HEK293 (cell line): ENCODE data around the gene NOL9.

Experiments used
- CTCF ChIA-PET: fragments of 350-600 bp; formaldehyde crosslinking; extraction: SDS; loops from one replicate; lab custom pipeline; 2021; ENCODE audit warnings: antibody characterized with exemption; lab: Yijun Ruan, JAX
- POLR2A ChIA-PET: fragments of 300-600 bp; formaldehyde crosslinking; extraction: SDS; loops from one replicate; lab custom pipeline; 2020; ENCODE audit warnings: antibody characterized with exemption, inconsistent platforms; lab: Yijun Ruan, JAX
- H3K27ac ChIP-seq: fragments of 200-500 bp; sonication (Bioruptor generic); 2 replicates; pipeline ENCODE4 v1.5.1; 2014; ENCODE audit warnings: low read depth, low read length, control low read depth, inconsistent platforms; ENCODE audit errors: extremely low read depth
- H3K36me3 ChIP-seq, 2 experiments: fragments of 200-500 bp in 1 of 2; sonication (Bioruptor generic) in 1 of 2; 1 replicate in 1 of 2; 2 replicates in 1 of 2; pipeline ENCODE4 v1.5.1; 2014 to 2017; ENCODE audit warnings: inconsistent platforms in 2 of 2, low read length in 2 of 2; ENCODE audit not compliant: control insufficient read depth in 2 of 2, insufficient read depth in 1 of 2
- H3K4me1 ChIP-seq: fragments of 200-500 bp; sonication (Bioruptor generic); 2 replicates; pipeline ENCODE4 v1.5.1; 2014; ENCODE audit warnings: mild to moderate bottlenecking, low read length, inconsistent platforms; ENCODE audit not compliant: control insufficient read depth, insufficient read depth
- H3K4me3 ChIP-seq: 2 replicates; pipeline ENCODE4 v1.5.1; 2011; ENCODE audit warnings: low read depth, mild to moderate bottlenecking, control low read depth, low read length, moderate library complexity
- H3K9me3 ChIP-seq: fragments of 200-500 bp; sonication (Bioruptor generic); 2 replicates; pipeline ENCODE4 v1.5.1; 2014; ENCODE audit warnings: low read depth, low read length, inconsistent platforms; ENCODE audit not compliant: control insufficient read depth, insufficient read depth
- INSM2 ChIP-seq: fragments of 450-650 bp; formaldehyde crosslinking; IDR thresholded peaks from 2 replicates; pipeline ENCODE4 v1.5.1; 2016; ENCODE audit warnings: missing biosample characterization, missing genetic modification characterization
- KLF16 ChIP-seq: fragments of 450-650 bp; formaldehyde crosslinking; IDR thresholded peaks from 2 replicates; pipeline ENCODE4 v1.5.1; 2017; ENCODE audit warnings: missing biosample characterization, missing genetic modification characterization
- MZF1 ChIP-seq: fragments of 450-650 bp; formaldehyde crosslinking; IDR thresholded peaks from 2 replicates; pipeline ENCODE4 v1.5.1; 2017; ENCODE audit warnings: missing biosample characterization, missing genetic modification characterization, borderline replicate concordance
- OSR2 ChIP-seq: fragments of 450-650 bp; formaldehyde crosslinking; IDR thresholded peaks from 2 replicates; pipeline ENCODE4 v1.5.1; 2016; ENCODE audit warnings: missing biosample characterization, missing genetic modification characterization
- SCRT1 ChIP-seq: fragments of 450-650 bp; formaldehyde crosslinking; IDR thresholded peaks from 2 replicates; pipeline ENCODE4 v1.5.1; 2016; ENCODE audit warnings: missing biosample characterization, missing genetic modification characterization, borderline replicate concordance
- SCRT2 ChIP-seq: fragments of 450-650 bp; formaldehyde crosslinking; IDR thresholded peaks from 2 replicates; pipeline ENCODE4 v1.5.1; 2016; ENCODE audit warnings: missing biosample characterization, missing genetic modification characterization
- TRIM28 ChIP-seq: IDR thresholded peaks from 2 replicates; pipeline ENCODE4 v1.6.1; 2011; ENCODE audit warnings: low read length, control low read depth, borderline replicate concordance
- WT1 ChIP-seq: fragments of 450-650 bp; formaldehyde crosslinking; IDR thresholded peaks from 2 replicates; pipeline ENCODE4 v1.5.1; 2016; ENCODE audit warnings: missing biosample characterization, missing genetic modification characterization
- ZBTB48 ChIP-seq: fragments of 450-650 bp; formaldehyde crosslinking; IDR thresholded peaks from 2 replicates; pipeline ENCODE4 v1.5.1; 2016; ENCODE audit warnings: missing biosample characterization, missing genetic modification characterization
- ZBTB8A ChIP-seq: fragments of 450-650 bp; formaldehyde crosslinking; IDR thresholded peaks from 2 replicates; pipeline ENCODE4 v1.5.1; 2016; ENCODE audit warnings: missing biosample characterization, missing genetic modification characterization
- ZEB2 ChIP-seq: fragments of 450-650 bp; formaldehyde crosslinking; IDR thresholded peaks from 2 replicates; pipeline ENCODE4 v1.5.1; 2016; ENCODE audit warnings: missing biosample characterization, missing genetic modification characterization
- ZFP69B ChIP-seq: fragments of 450-650 bp; formaldehyde crosslinking; IDR thresholded peaks from 2 replicates; pipeline ENCODE4 v1.5.1; 2016; ENCODE audit warnings: missing biosample characterization, missing genetic modification characterization
- ZNF266 ChIP-seq: fragments of 450-650 bp; formaldehyde crosslinking; IDR thresholded peaks from 2 replicates; pipeline ENCODE4 v1.5.1; 2016; ENCODE audit warnings: missing biosample characterization, missing genetic modification characterization, low read depth
- ZNF292 ChIP-seq: fragments of 450-650 bp; formaldehyde crosslinking; IDR thresholded peaks from 2 replicates; pipeline ENCODE4 v1.5.1; 2016; ENCODE audit warnings: low read depth, missing biosample characterization, missing genetic modification characterization, borderline replicate concordance
- ZNF335 ChIP-seq: fragments of 450-650 bp; formaldehyde crosslinking; conservative IDR thresholded peaks from 2 replicates; pipeline ENCODE4 v1.5.1; 2016; ENCODE audit warnings: missing biosample characterization, missing genetic modification characterization
- ZNF341 ChIP-seq: fragments of 450-650 bp; formaldehyde crosslinking; IDR thresholded peaks from 2 replicates; pipeline ENCODE4; 2016; ENCODE audit warnings: low read depth, missing biosample characterization, missing genetic modification characterization
- ZNF433 ChIP-seq: fragments of 450-650 bp; formaldehyde crosslinking; IDR thresholded peaks from 2 replicates; pipeline ENCODE4 v1.5.1; 2016; ENCODE audit warnings: missing biosample characterization, missing genetic modification characterization, low read depth
- ZNF488 ChIP-seq: fragments of 450-650 bp; formaldehyde crosslinking; IDR thresholded peaks from 2 replicates; pipeline ENCODE4 v1.5.1; 2016; ENCODE audit warnings: missing biosample characterization, missing genetic modification characterization
- ZNF558 ChIP-seq: fragments of 450-650 bp; formaldehyde crosslinking; IDR thresholded peaks from 2 replicates; pipeline ENCODE4 v1.5.1; 2016; ENCODE audit warnings: missing biosample characterization, missing genetic modification characterization
- ZNF560 ChIP-seq: fragments of 450-650 bp; formaldehyde crosslinking; IDR thresholded peaks from 2 replicates; pipeline ENCODE4 v1.5.1; 2017; ENCODE audit warnings: missing biosample characterization, missing genetic modification characterization, borderline replicate concordance
- ZNF791 ChIP-seq: fragments of 450-650 bp; formaldehyde crosslinking; IDR thresholded peaks from 2 replicates; pipeline ENCODE4 v1.5.1; 2016; ENCODE audit warnings: missing biosample characterization, missing genetic modification characterization
- ZSCAN30 ChIP-seq: fragments of 450-650 bp; IDR thresholded peaks from 2 replicates; pipeline ENCODE4 v1.5.1; 2018; ENCODE audit warnings: missing biosample characterization, mild to moderate bottlenecking, missing genetic modification characterization, moderate library complexity
- TF ChIP-seq, protein P1 (sequence below): fragments of 450-650 bp; formaldehyde crosslinking; IDR thresholded peaks from 2 replicates; pipeline ENCODE4 v1.5.1; 2016; ENCODE audit warnings: missing biosample characterization, missing genetic modification characterization
- TF ChIP-seq, protein P2 (sequence below): fragments of 450-650 bp; formaldehyde crosslinking; IDR thresholded peaks from 2 replicates; pipeline ENCODE4 v1.5.1; 2017; ENCODE audit warnings: missing biosample characterization, missing genetic modification characterization
- TF ChIP-seq, protein P3 (sequence below): fragments of 450-650 bp; formaldehyde crosslinking; IDR thresholded peaks from 2 replicates; pipeline ENCODE4 v1.5.1; 2017; ENCODE audit warnings: missing biosample characterization, mild to moderate bottlenecking, missing genetic modification characterization, moderate library complexity

Gene NOL9

DNA sequence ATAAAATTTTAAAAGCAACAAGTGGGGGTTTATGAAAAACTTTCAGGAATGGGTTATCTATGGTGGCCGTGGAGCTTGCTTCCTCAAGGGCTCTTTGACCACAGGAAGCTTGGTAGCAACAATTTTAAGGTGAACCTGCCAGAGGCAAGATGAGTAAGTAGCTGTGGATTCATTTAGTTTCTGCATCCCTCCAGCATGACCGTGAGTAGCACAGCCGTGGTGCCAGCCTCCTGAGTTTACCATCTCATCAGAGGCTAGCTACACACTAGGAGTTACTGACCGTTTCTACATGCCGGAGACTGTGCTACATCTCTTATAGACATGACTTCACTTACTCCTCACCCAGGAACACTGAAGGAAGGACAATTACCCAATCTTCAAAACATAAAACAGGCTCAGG is 32.8 kb downstream of the NOL9 start:
- peaks cover 9 to 29% of the 10 kb centered on the region in 2 experiments for H3K36me3 ChIP-seq
- TF ChIP-seq ZNF791 (tag by site-specific recombination) (no peak), SCRT1 (peak; percentile 40; the same call in 1 of the 2 replicates), SCRT2 (tag by site-specific recombination) (peak; percentile 88), ZNF266 (tag by site-specific recombination) (no peak), ZNF488 (tag by site-specific recombination) (no peak), ZBTB48 (tag by site-specific recombination) (no peak)
- TF ChIP-seq, protein P1, sequence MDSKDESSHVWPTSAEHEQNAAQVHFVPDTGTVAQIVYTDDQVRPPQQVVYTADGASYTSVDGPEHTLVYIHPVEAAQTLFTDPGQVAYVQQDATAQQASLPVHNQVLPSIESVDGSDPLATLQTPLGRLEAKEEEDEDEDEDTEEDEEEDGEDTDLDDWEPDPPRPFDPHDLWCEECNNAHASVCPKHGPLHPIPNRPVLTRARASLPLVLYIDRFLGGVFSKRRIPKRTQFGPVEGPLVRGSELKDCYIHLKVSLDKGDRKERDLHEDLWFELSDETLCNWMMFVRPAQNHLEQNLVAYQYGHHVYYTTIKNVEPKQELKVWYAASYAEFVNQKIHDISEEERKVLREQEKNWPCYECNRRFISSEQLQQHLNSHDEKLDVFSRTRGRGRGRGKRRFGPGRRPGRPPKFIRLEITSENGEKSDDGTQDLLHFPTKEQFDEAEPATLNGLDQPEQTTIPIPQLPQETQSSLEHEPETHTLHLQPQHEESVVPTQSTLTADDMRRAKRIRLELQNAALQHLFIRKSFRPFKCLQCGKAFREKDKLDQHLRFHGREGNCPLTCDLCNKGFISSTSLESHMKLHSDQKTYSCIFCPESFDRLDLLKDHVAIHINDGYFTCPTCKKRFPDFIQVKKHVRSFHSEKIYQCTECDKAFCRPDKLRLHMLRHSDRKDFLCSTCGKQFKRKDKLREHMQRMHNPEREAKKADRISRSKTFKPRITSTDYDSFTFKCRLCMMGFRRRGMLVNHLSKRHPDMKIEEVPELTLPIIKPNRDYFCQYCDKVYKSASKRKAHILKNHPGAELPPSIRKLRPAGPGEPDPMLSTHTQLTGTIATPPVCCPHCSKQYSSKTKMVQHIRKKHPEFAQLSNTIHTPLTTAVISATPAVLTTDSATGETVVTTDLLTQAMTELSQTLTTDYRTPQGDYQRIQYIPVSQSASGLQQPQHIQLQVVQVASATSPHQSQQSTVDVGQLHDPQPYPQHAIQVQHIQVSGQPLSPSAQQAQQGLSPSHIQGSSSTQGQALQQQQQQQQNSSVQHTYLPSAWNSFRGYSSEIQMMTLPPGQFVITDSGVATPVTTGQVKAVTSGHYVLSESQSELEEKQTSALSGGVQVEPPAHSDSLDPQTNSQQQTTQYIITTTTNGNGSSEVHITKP: no peak
- H3K4me3 ChIP-seq: no peak overlapping the region
- no peaks in the 10 kb centered on the region for H3K9me3 ChIP-seq
- no peak overlapping the region for H3K27ac ChIP-seq
- ChIA-PET POLR2A (no interaction called here), CTCF (interaction anchor here (0.7 to 6.2 kb wide), 9 partner anchors 16 to 163 kb away, joined by 3 to 40 read pairs (median 5); partner anchors contain the start of genes PLEKHG5 and TAS1R1)
- peaks cover 5% of the 10 kb centered on the region; the same call in 1 of the 2 replicates for H3K4me1 ChIP-seq

DNA sequence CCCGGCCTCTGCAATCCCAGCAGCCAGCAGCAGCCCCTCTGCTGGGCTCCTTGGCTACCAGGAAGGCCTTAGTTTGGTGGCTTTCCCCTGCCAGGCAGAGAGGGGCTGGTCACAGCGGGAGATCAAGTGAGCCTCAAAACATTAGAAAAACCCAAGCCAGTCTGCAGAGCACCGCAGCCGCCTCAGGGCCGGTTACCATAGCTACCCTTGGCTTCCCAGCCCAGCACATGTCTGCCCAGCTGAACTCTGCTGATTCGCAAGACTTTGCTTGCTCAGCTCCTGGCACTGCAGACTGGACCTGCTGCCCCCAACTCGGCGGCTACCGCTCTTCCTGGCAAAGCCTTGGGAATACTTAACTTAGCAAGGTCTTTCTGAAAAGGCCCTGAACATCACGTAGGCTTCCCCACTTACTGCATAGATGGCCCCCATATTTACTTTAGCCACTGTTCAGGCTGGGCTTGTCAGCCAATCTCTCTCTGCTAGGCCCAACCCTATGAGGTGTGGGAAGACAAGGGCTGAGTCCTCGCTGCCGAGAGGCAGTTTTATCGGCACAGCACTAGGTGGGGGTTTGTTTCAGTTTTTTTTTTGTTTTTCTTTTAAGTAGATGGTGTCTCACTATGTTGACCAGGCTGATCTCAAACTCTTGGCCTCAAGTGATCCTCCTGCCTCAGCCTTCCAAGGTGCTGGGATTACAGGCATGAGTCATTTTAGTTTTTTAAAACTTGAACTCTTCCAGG is 34.2 kb downstream of the NOL9 start:
- POLR2A ChIA-PET: no interaction called here
- CTCF ChIA-PET: interaction anchor here (1.1 to 6.2 kb wide), 4 partner anchors 18 to 34 kb away, joined by 3 to 40 read pairs (median 4); partner anchors contain the start of genes NOL9, PLEKHG5 and TAS1R1
- no peak for TF ChIP-seq ZNF560 (tag by site-specific recombination)
- TF ChIP-seq ZSCAN30 (tag by site-specific recombination): 0 out of 2 replicates have a peak, but pooled peaks have one; percentile 12
- no peak for TF ChIP-seq ZFP69B (tag by site-specific recombination)
- no peak for TF ChIP-seq ZNF292 (tag by site-specific recombination)
- peak; percentile 41 for TF ChIP-seq ZNF335 (tag by site-specific recombination)
- TF ChIP-seq, protein P2, sequence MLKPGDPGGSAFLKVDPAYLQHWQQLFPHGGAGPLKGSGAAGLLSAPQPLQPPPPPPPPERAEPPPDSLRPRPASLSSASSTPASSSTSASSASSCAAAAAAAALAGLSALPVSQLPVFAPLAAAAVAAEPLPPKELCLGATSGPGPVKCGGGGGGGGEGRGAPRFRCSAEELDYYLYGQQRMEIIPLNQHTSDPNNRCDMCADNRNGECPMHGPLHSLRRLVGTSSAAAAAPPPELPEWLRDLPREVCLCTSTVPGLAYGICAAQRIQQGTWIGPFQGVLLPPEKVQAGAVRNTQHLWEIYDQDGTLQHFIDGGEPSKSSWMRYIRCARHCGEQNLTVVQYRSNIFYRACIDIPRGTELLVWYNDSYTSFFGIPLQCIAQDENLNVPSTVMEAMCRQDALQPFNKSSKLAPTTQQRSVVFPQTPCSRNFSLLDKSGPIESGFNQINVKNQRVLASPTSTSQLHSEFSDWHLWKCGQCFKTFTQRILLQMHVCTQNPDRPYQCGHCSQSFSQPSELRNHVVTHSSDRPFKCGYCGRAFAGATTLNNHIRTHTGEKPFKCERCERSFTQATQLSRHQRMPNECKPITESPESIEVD (tag by site-specific recombination): no peak; the same call in 1 of the 2 replicates
- no peak for TF ChIP-seq INSM2 (tag by site-specific recombination)
- TF ChIP-seq TRIM28: peak; percentile 39; the same call in 1 of the 2 replicates
- no peak for TF ChIP-seq ZNF433
- TF ChIP-seq WT1 (tag by site-specific recombination): no peak
- no peak for TF ChIP-seq ZEB2 (tag by site-specific recombination)
- TF ChIP-seq ZBTB8A: peak; percentile 63
- TF ChIP-seq, protein P3, sequence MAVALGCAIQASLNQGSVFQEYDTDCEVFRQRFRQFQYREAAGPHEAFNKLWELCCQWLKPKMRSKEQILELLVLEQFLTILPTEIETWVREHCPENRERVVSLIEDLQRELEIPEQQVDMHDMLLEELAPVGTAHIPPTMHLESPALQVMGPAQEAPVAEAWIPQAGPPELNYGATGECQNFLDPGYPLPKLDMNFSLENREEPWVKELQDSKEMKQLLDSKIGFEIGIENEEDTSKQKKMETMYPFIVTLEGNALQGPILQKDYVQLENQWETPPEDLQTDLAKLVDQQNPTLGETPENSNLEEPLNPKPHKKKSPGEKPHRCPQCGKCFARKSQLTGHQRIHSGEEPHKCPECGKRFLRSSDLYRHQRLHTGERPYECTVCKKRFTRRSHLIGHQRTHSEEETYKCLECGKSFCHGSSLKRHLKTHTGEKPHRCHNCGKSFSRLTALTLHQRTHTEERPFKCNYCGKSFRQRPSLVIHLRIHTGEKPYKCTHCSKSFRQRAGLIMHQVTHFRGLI (tag by site-specific recombination): peak; percentile 95
- no peak for TF ChIP-seq KLF16 (tag by site-specific recombination)
- TF ChIP-seq MZF1: no peak
- peak; percentile 84 for TF ChIP-seq OSR2 (tag by site-specific recombination)
- TF ChIP-seq ZNF558 (tag by site-specific recombination): no peak
- peak; percentile 81 for TF ChIP-seq ZNF341 (tag by site-specific recombination)

More for the DNA sequence above, 34.2 kb downstream of the NOL9 start:
- Histone ChIP-seq H3K36me3 (peaks cover 3 to 15% of the 10 kb centered on the region in 2 experiments; a peak in 2 of 3 replicates), H3K4me3 (no peak overlapping the region), H3K27ac (no peak overlapping the region), H3K4me1 (peaks cover 5% of the 10 kb centered on the region; the same call in 1 of the 2 replicates), H3K9me3 (no peaks in the 10 kb centered on the region)
